WI38 (cell line): ENCODE data around the gene ATP2C2.

Experiments
- H3K4me3 ChIP-seq: 2 replicates; pipeline ENCODE4 v1.5.1; 2011; ENCODE audit warnings: low read depth, mild to moderate bottlenecking, control low read depth, low read length
- TF ChIP-seq, protein P1 (sequence below): IDR thresholded peaks from 2 replicates; pipeline ENCODE4 v1.5.1; 2012; ENCODE audit warnings: low read depth, mild to moderate bottlenecking, control low read depth, low read length

ATP2C2 gene

DNA sequence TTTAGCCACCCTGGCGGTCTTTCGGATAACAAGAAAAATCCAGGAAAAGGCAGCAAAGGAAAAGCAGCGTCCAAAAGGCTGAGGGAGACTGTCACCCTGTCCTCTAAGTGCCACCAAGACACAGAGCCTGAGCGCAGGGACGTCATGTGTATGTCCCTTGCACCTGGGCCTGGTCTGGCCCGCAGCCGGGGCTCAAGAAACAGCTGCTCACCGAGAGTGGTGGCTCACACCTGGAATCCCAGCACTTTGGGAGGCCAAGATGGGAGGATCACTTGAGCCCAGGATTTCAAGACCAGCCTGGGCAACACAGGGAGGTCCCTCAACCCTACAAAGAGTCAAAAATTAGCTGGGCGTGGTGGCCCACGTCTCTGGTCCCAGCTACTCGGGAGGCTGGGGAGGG, 145.3 kb downstream of the ATP2C2 start:
- TF ChIP-seq, protein P1, sequence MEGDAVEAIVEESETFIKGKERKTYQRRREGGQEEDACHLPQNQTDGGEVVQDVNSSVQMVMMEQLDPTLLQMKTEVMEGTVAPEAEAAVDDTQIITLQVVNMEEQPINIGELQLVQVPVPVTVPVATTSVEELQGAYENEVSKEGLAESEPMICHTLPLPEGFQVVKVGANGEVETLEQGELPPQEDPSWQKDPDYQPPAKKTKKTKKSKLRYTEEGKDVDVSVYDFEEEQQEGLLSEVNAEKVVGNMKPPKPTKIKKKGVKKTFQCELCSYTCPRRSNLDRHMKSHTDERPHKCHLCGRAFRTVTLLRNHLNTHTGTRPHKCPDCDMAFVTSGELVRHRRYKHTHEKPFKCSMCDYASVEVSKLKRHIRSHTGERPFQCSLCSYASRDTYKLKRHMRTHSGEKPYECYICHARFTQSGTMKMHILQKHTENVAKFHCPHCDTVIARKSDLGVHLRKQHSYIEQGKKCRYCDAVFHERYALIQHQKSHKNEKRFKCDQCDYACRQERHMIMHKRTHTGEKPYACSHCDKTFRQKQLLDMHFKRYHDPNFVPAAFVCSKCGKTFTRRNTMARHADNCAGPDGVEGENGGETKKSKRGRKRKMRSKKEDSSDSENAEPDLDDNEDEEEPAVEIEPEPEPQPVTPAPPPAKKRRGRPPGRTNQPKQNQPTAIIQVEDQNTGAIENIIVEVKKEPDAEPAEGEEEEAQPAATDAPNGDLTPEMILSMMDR, result no peak

More for the DNA sequence above, 145.3 kb downstream of the ATP2C2 start:
- H3K4me3 ChIP-seq, result no peak overlapping the region
